K562 (cell line): ENCODE results near the gene TSPAN3.

Source experiments
- CREB1 ChIP-seq, 2 experiments: sonication (generic) in 1 of 2; formaldehyde crosslinking in 1 of 2; IDR thresholded peaks; 2 replicates each; pipeline versions ENCODE4 v1.6.1 to v1.8.0; 2012 to 2022; ENCODE audit warnings: inconsistent platforms in 1 of 2, mild to moderate bottlenecking in 1 of 2, missing genetic modification reagents in 1 of 2, moderate library complexity in 1 of 2
- HDAC2 ChIP-seq: fragments of 450-650 bp; IDR thresholded peaks from 2 replicates; pipeline ENCODE4 v1.6.1; 2016; ENCODE audit warnings: mild to moderate bottlenecking
- NONO ChIP-seq, 2 experiments: fragments of 200-400 bp in 1 of 2; fragments of 450-650 bp in 1 of 2; formaldehyde crosslinking in 1 of 2; IDR thresholded peaks; 2 replicates each; pipeline ENCODE4 v1.6.1; 2017; ENCODE audit warnings: low read depth in 2 of 2, mild to moderate bottlenecking in 2 of 2, moderate library complexity in 2 of 2, low read length in 1 of 2
- POLR2A ChIP-seq: fragments of 450-650 bp; conservative IDR thresholded peaks from 2 replicates; pipeline ENCODE4 v1.6.1; 2016
- RBM14 ChIP-seq: fragments of 200-400 bp; formaldehyde crosslinking; IDR thresholded peaks from 2 replicates; pipeline ENCODE4 v1.6.1; 2018; ENCODE audit warnings: low read depth, mild to moderate bottlenecking, low read length, moderate library complexity, borderline replicate concordance; ENCODE audit not compliant: insufficient read depth
- ZNF274 ChIP-seq: IDR thresholded peaks from 2 replicates; pipeline ENCODE4 v1.6.1; 2011; ENCODE audit warnings: low read depth, mild to moderate bottlenecking, low read length, moderate library complexity, borderline replicate concordance
- TF ChIP-seq, protein P1 (sequence below), 3 experiments: IDR thresholded peaks in 2 of 3; conservative IDR thresholded peaks in 1 of 3; 2 replicates each; pipeline ENCODE4 v1.5.1; 2011 to 2012; ENCODE audit warnings: low read length in 3 of 3, mild to moderate bottlenecking in 3 of 3, control low read depth in 2 of 3, improper control_type of control experiment in 1 of 3, inconsistent platforms in 1 of 3, low read depth in 1 of 3, mixed read lengths in 1 of 3, moderate library complexity in 1 of 3; ENCODE audit not compliant: insufficient read depth in 2 of 3
- TF ChIP-seq, protein P2 (sequence below), 2 experiments: fragments of 450-650 bp; conservative IDR thresholded peaks; 2 replicates each; pipeline ENCODE4 v1.6.1; 2017; ENCODE audit warnings: mild to moderate bottlenecking in 2 of 2, moderate library complexity in 2 of 2
- TF ChIP-seq, protein P3 (sequence below): fragments of 250-450 bp; sonication (Bioruptor Pico); IDR thresholded peaks from 2 replicates; pipeline ENCODE4 v1.4.0; 2020

DNA sequence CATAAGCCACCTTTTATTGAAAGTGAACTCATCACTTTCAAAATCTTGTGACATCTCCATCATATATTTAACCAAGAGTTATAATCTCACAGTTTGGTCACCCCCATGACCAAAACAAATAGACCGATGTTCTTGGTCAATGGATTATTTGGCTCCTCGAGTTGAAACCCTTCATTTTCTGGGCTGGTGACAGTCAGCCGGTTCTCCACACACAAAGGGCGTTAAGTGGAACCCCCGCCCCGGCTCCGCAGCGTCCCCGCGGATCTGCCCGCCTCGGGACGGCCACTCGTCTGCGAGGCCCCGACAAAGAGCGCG is 772 bp downstream of the TSPAN3 start:
- TF ChIP-seq HDAC2 (no peak), RBM14 (no peak), ZNF274 (no peak), CREB1 (IDR thresholded peaks at IDR 0.05) (no peak), CREB1 (CRISPR knock-in tag; IDR thresholded peaks at IDR 0.05) (no peak), NONO (IDR thresholded peaks at IDR 0.05; ENCODE audit: low read depth in 2 of 2, low read length in 1 of 2) (no peak), POLR2A (no peak)
- TF ChIP-seq, protein P1, sequence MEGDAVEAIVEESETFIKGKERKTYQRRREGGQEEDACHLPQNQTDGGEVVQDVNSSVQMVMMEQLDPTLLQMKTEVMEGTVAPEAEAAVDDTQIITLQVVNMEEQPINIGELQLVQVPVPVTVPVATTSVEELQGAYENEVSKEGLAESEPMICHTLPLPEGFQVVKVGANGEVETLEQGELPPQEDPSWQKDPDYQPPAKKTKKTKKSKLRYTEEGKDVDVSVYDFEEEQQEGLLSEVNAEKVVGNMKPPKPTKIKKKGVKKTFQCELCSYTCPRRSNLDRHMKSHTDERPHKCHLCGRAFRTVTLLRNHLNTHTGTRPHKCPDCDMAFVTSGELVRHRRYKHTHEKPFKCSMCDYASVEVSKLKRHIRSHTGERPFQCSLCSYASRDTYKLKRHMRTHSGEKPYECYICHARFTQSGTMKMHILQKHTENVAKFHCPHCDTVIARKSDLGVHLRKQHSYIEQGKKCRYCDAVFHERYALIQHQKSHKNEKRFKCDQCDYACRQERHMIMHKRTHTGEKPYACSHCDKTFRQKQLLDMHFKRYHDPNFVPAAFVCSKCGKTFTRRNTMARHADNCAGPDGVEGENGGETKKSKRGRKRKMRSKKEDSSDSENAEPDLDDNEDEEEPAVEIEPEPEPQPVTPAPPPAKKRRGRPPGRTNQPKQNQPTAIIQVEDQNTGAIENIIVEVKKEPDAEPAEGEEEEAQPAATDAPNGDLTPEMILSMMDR (IDR thresholded peaks at IDR 0.05 in 2 of 3, conservative IDR thresholded peaks at IDR 0.05 in 1 of 3; ENCODE audit: insufficient read depth in 2 of 3, low read depth in 1 of 3, low read length in 3 of 3): no peak
- TF ChIP-seq, protein P2, sequence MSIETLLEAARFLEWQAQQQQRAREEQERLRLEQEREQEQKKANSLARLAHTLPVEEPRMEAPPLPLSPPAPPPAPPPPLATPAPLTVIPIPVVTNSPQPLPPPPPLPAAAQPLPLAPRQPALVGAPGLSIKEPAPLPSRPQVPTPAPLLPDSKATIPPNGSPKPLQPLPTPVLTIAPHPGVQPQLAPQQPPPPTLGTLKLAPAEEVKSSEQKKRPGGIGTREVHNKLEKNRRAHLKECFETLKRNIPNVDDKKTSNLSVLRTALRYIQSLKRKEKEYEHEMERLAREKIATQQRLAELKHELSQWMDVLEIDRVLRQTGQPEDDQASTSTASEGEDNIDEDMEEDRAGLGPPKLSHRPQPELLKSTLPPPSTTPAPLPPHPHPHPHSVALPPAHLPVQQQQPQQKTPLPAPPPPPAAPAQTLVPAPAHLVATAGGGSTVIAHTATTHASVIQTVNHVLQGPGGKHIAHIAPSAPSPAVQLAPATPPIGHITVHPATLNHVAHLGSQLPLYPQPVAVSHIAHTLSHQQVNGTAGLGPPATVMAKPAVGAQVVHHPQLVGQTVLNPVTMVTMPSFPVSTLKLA (conservative IDR thresholded peaks at IDR 0.05): no peak
- TF ChIP-seq, protein P3, sequence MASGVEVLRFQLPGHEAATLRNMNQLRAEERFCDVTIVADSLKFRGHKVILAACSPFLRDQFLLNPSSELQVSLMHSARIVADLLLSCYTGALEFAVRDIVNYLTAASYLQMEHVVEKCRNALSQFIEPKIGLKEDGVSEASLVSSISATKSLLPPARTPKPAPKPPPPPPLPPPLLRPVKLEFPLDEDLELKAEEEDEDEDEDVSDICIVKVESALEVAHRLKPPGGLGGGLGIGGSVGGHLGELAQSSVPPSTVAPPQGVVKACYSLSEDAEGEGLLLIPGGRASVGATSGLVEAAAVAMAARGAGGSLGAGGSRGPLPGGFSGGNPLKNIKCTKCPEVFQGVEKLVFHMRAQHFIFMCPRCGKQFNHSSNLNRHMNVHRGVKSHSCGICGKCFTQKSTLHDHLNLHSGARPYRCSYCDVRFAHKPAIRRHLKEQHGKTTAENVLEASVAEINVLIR (CRISPR knock-in tag): no peak
